HG02610 (cell line): ENCODE results near the gene PTPRD.

Experiments used
- ATAC-seq: cut with Tn5 transposase; IDR thresholded peaks from one replicate; pipeline ENCODE4 v1.9.1; 2021; ENCODE audit warnings: mild to moderate bottlenecking, moderate library complexity; ENCODE audit not compliant: unreplicated experiment

PTPRD gene

GRCh38 chr9:8492679-8493078 lies 2120.1 kb downstream of the PTPRD start:
- ATAC-seq, result no peak

- no peak for ATAC-seq
These were observed 2120.8 kb downstream of the PTPRD start for GRCh38 chr9:8492024-8492423.

- ATAC-seq, result no peak
These were observed 2121.2 kb downstream of the PTPRD start for GRCh38 chr9:8491563-8491962.

DNA sequence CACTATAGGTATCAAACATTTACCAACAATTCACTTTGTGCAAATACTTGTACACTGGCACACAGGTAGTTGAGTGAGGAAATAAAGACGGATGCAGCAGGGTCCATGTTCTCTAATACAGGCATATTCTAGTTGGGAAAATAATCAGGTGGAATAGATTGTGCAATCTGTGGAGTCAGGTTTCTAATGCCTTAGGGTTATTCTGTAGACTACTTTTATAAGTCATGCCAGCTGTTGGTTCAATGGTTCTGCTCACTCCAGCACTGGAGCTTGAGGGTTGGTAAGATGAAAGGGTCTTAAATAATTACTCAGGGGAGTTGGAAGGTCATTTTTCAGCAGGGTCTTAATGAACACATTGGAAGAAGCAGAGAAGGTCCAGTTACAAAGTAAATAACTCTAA lies 2123.0 kb downstream of the PTPRD start:
- ATAC-seq, result no peak

- ATAC-seq, result no peak
These were observed 2126.7 kb downstream of the PTPRD start for GRCh38 chr9:8486095-8486494.

- no peak for ATAC-seq
These were observed 2128.1 kb downstream of the PTPRD start for GRCh38 chr9:8484597-8485191.

GRCh38 chr9:8477450-8477849 lies 2135.4 kb downstream of the PTPRD start:
- ATAC-seq, result no peak

GRCh38 chr9:8474937-8475336 lies 2137.9 kb downstream of the PTPRD start:
- ATAC-seq, result no peak

GRCh38 chr9:8473244-8474020 lies 2139.4 kb downstream of the PTPRD start:
- ATAC-seq, result no peak

- no peak for ATAC-seq
These were observed 2144.7 kb downstream of the PTPRD start for GRCh38 chr9:8468045-8468637.

GRCh38 chr9:8457816-8458215 lies 2155.0 kb downstream of the PTPRD start:
- ATAC-seq, result no peak

DNA sequence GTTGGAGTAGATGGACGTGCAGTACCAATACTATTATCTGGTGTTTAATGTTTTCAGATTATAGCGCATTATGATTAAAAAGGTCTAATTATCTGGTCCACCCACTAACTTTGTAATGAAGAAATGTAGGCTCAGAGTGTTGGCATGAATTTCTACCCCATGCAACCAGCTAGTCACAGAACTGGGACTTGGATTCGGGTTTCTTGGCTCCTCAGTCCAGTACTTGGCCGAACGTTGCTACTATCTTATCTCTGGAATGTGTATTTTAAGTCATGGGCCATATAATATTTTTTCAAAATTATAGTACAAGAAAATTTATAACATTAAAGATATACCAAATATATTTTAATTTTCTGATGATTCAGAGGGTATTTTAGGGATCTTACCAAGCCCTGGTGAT lies 2155.7 kb downstream of the PTPRD start:
- ATAC-seq, result no peak

GRCh38 chr9:8456344-8456743 lies 2156.5 kb downstream of the PTPRD start:
- no peak for ATAC-seq

DNA sequence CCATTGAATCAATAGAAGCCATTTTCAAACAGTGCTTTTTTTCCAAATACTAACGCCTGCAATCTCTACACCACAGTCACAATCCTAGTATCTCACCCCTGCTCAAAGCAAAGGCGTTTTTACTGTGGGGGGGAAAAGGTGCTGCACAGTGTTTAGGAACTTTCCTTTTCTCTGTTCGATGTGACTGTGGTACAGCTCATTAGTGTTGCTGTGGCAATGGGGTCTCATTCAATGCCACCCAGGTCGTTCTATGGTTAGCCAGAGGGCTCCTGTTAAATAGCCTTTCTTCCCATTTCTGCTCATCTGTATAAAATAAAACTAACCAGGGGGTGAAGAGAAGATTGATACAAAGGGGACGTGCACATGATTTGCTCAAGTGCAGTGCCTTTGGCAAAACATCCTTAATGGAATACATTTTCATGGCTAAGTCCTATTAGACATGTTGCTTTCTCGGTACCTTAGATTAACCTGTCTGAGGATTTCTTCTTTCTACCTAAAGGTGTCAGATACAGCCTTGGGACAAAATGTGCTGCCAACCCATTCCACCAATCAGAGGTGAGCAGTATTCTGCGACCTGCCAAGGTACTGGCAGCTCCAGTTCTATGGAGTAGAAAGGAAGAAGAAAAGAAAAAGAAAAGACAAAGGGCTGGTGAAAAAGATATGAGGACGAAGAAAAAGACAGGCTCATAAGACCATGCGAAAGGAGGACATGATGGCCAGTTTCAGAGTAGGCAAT lies 2161.8 kb downstream of the PTPRD start:
- no peak for ATAC-seq

- ATAC-seq, result no peak
These were observed 2164.6 kb downstream of the PTPRD start for GRCh38 chr9:8448226-8448625.

GRCh38 chr9:8447601-8448000 lies 2165.2 kb downstream of the PTPRD start:
- no peak for ATAC-seq

DNA sequence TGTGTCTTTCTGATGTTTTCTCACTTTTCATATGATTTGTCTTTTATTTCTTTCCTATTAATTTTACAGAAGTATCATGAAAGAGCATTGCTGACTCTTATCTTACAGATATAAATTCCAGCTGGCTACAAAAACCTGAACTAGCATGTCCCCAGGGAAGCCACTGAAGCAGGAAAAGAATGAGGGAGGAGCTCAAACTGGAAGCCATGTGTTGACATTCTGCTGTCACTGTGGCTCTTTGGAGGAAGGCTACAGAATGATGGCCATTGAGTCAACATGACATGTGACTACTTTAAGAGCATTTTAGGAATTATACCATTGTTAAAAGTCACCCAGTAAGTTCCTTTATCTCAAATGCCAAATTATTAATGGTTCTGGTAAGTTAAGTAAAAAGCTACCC lies 2174.9 kb downstream of the PTPRD start:
- ATAC-seq, result no peak

- no peak for ATAC-seq
These were observed 2175.5 kb downstream of the PTPRD start for GRCh38 chr9:8437259-8437658.

DNA sequence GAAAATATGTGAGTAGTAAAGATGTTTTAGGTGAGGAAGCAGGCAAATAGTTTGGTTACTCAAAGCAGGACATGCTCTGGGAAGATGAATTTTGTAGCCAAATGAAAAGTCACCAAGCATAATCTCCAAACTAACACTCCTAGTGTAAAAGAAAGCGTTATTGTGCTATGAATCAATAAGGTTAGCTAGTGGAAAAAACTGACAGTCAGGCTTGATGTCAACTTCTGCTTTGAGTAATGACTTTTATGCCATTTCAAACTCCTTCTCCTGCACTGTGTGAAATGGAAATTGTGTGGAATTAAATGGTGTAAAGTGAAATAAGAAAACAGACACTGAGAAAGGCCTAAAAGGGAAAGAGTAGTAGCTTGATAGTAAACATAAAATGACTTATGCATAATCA lies 2176.0 kb downstream of the PTPRD start:
- ATAC-seq, result no peak

- ATAC-seq, result no peak
These were observed 2178.2 kb downstream of the PTPRD start for GRCh38 chr9:8434621-8435020.

- ATAC-seq, result no peak
These were observed 2180.6 kb downstream of the PTPRD start for GRCh38 chr9:8432224-8432623.

- ATAC-seq, result no peak
These were observed 2181.3 kb downstream of the PTPRD start for GRCh38 chr9:8431505-8431904.
